HG02938 (cell line): ENCODE data around the gene GGTLC2.

Experiments
- ATAC-seq: cut with Tn5 transposase; IDR thresholded peaks from one replicate; pipeline ENCODE4 v1.9.1; 2021; ENCODE audit warnings: mild to moderate bottlenecking, moderate library complexity; ENCODE audit not compliant: unreplicated experiment

GGTLC2 gene

DNA sequence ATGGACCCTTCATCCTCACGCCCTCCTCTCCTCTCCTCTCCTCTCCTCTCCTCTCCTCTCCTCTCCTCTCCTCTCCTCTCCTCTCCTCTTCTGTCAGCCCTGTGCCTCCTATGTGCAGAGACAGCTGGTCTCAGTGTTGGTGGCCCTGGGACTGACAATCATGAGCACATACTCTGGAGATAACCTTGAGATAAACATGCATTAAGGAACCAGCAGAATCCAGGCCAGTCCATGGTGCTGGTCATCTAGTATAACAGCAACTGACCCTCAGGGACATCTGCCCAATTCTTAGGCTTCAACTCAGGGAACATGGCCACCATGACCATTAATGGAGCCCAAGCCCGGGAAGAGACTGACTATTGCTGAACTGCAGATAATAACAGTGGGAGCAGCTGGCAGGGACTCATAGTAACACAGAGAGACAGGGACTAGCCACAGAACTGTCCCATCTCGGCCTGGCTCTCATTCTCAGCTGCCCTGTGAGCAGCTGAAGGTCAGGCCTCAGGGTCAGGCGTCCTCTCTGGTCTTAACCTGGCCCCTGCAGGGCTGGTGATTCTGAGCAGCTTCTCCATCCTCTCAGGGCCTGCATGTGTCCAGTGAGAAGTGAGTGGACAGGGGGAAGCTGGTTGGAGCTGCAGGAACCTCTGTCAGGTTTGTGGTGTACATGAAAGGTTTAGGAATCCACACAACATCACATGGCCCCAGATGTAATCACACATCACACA is 45.4 kb downstream of the GGTLC2 start:
- ATAC-seq = no peak

DNA sequence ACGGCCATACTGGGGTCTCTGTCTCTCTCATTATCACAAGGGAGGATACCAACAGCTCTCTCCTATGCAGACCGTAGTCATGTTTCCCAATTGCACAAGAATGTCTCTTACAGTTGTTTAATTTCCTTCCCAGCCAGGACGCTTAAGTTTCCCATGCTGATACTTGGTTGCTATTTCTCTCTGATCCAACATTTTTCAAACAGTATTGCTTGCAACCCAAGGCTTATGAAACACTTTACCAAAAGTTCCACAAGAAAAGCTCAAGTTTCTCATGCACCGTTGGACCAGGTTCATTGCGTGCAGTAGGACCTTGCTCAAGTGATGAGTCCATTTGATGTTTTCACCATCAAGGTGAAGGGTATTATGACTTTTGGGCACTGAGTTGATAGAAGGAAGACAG is 46.6 kb downstream of the GGTLC2 start:
- ATAC-seq = no peak

- no peak for ATAC-seq
These were observed 47.6 kb downstream of the GGTLC2 start for GRCh38 chr22:22691716-22692701.

DNA sequence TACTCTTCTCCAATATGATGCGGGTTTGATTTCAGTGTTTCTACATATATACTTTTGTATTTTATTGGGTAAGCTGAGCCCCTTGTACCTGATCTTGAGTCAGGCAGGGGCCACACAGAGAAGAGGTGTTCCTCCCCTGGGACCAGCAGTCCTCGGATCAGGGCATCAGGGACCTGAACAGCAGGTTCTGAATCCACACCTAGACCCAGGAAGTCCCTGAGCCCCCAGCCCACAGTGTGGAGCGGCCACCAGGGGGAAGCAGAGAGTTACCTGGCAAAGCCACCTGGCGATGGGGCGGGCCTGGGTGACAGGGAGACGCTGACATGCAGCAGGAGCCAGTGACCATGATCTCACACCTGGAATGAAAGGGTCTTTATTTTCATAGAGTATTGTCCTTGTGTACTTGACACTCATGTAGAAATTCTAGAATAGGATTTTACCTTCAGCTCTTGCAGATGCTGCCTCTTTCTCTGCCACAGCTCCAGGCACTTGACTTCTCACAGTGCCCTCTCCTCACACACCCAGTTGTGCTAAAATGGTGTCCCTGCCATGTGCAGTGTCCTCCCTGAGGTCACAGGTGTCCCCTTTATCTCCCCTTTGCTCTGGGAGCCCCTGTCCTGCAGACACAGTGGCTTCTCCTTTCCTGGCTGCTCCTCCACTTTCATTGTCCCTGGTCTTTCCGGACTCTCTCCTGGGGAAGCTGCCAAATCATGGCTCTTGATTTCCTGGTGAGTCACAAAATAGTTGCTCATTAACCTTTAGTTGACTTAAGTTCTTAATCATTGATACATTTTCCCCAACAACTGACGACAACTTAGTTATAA is 48.5 kb downstream of the GGTLC2 start:
- ATAC-seq = no peak

DNA sequence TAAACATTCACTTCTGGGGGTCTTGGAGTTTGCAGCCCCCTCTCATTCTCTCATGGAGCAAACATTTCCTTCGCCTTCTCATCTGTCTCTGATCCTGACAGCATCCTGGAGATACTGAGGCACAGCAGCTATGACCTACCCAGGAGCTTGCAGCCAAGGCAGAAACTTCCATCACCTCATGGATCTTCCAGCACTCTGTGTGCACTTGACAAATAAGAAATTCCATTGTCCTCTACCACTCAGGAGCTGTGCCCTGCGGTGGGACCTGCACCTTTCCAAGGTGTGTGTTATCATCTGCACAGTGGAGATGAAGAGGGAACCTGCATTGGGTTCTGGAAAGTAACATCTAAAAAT is 49.1 kb downstream of the GGTLC2 start:
- no peak for ATAC-seq

GRCh38 chr22:22694106-22694505 is 49.7 kb downstream of the GGTLC2 start:
- ATAC-seq = no peak

GRCh38 chr22:22696104-22696503 is 51.7 kb downstream of the GGTLC2 start:
- no peak for ATAC-seq
